GM21825 (cell line): Measurements from ENCODE around the gene PITPNM3.
A peak's percentile ranks its signal among the peaks of the same experiment; 100 is the strongest.
"Not testable (repeated sequence)": the region's sequence is repeated elsewhere in the genome, so short reads cannot be mapped to it uniquely, and the experiment has no call there.

Experiments
- ATAC-seq: cut with Tn5 transposase; IDR thresholded peaks from one replicate; pipeline ENCODE4 v1.9.1; 2021; ENCODE audit warnings: mild to moderate bottlenecking, moderate library complexity; ENCODE audit not compliant: unreplicated experiment

The PITPNM3 gene

DNA sequence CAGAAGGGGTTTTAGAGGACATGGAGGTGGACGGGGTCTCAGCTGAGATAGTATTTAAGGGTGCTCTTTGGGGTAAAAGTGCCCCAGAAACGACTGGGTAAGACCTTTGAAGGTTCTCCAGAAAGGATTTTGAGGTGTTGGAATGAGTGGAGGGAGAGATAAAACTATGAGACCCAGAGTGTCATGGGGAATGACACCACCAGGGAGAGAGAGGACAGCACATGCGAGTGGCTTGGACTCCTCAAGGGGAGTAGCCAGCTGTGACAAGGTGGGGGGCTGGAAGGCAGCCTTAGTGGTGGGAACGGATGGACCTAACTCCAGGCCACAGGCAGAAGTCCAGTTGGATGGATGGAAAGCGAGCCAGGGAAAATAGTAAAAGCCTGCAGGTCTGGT is 19.2 kb upstream of the PITPNM3 start:
- ATAC-seq, result no peak

DNA sequence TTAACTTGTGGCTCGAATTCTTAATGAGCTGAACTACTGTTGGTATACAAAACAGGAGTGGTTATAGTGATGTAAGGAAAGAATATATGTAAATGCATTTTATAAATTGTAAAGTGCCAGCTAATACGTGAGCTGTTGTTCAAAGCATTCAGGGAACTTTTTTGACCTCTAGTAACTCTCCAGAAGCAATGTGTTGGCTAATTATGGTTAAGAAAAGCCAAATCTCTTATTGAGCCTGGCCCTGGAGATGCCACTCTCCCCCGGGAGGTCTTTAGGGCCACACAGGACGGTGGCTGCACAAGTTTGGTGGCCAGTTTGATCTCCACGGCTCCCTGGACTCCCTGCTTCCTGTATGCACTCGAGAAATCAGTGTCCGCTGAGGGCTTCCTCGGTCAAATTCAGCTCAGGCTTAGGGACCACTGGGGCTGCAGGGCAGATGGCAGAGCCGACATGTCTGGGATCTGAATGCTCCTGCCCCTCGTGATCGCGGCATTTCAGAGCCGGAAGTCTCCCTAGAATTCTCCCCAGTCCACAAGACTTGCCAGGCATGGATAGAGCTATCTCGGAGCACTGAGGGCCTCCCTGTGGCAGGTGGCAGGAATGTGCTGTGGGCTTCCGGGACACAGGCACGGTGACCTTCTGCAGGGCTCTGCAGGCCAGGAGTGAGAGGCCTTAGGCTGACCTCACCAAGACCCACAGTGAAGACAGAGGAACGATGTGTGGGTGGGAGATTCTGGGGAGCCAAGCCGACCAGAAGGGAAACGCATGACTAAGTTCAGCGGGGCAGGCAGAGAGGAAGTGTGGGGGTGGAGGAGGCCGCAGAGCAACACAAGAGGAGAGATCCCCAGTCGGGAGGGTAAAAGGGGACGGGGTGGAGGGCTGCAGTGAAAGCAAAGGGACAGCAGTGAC is 18.6 kb upstream of the PITPNM3 start:
- peak; percentile 57 for ATAC-seq

DNA sequence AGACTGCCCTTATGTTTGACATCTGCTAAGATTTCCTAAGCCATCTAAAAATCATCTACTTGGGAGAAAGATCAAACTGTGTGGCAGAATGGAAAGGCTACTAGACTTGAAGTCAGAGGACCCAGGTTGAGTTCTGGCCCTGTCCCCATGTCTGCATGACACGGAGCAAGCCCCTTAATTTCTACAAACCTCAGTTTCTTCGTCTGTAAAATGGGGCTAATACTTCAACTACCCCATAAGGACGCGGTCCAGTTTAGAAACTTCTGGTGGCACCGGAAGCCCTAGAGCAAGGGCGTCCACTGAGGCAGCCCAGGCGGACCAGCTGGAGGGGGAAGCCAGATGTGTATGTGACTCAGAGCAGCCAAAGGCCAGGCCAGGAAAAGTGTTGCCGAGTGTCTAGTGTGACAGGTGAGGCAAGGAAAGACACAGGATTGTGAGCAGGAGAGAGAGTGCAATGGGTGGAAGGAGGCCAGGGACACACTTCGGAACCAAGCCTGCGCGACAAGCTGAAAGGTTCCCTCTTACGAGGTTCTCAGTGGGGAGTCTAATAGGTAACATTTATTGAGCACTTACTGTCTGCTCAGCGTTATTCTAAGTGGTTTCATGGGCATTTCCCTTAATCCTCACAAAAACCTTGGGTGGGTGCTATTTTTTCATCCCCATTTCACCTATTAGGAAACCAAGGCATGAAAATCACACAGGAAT is 17.8 kb upstream of the PITPNM3 start:
- no peak for ATAC-seq

DNA sequence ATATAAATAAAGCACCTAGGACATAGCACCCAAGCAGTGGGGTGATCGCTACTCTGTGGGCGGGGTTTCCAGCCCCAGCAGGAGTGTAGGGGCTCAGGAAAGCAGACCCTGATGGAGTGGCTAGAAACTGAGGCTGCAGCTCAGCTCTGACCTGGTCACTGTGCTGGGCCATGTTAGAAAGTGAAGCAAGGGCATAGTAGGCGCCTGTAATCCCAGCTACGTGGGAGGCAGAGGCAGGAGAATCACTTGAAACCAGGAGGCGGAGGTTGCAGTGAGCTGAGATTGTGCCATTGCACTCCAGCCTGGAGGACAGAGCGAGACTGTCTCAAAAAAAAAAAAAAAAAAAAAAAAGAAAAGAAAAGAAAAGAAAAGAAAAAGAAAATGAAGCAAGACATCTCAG is 17.1 kb upstream of the PITPNM3 start:
- ATAC-seq, result not testable (repeated sequence)

DNA sequence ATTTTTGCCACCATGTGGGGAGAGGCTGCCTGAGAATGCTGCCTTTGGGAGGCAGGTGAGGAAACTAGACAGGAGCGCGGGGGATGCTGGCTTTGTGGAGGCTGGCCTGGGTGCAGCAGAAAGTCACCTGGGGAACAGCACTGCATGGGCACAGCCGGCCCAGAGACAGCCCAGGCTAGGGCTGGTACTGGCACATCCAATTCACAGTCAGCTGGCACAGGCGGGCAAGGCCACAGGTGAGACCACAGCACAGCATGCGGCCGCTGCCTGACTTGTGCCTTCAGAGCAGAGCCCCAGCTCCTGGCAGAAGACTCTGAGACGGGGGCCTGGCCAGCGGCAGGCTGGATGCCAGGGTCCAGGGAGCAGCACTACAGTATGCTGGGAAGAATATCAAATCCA is 16.6 kb upstream of the PITPNM3 start:
- no peak for ATAC-seq

DNA sequence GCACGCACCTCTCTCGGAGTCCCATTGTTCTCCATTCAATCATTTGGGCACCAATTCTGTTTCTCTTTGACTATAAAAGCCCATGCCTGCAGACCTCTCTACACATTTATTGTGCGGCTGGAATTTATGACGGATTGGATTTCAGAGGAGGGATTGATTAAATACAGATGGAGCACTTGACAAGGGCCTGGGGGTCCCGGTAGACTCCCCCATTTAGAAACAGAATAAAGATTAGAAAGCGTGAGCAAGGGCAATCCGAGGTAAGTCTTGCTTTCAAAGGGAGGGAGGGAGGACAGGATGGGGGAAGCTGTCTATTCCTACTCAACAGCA is 15.1 kb upstream of the PITPNM3 start:
- ATAC-seq, result no peak

DNA sequence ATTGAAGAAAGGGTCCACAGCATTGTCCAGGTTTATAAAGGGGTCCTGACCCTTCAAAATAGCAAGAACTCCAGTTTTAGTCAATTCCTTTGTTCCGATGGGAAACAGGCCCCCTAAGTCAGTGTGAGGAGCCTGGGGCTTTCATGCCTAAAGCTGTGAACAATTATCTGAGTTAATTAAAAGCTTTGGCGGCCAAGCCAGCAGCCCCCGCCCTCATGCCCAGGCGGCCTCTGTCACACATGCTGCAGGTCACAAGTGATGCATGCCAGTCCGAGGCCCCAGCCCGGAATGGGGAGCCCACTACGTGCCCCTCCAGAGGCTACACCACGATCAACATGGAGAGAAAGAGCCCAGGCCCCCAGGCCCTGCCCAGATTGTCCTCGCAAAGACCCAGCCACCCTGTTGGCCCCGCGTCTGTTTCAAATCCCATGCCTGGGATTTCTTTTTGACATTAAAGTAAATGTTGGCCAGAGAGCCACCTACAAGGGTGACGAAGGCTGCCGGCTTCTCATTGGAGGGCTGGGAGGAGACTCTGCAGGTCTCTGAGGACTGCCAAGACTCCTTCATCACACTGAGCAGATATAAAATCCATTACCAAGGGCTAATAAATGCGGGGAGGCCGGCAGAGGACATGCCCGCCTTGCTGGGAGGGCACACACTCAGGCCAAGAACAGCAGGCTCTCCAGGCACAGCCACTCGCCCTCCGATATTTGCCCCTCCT is 14.5 kb upstream of the PITPNM3 start:
- ATAC-seq, result no peak

DNA sequence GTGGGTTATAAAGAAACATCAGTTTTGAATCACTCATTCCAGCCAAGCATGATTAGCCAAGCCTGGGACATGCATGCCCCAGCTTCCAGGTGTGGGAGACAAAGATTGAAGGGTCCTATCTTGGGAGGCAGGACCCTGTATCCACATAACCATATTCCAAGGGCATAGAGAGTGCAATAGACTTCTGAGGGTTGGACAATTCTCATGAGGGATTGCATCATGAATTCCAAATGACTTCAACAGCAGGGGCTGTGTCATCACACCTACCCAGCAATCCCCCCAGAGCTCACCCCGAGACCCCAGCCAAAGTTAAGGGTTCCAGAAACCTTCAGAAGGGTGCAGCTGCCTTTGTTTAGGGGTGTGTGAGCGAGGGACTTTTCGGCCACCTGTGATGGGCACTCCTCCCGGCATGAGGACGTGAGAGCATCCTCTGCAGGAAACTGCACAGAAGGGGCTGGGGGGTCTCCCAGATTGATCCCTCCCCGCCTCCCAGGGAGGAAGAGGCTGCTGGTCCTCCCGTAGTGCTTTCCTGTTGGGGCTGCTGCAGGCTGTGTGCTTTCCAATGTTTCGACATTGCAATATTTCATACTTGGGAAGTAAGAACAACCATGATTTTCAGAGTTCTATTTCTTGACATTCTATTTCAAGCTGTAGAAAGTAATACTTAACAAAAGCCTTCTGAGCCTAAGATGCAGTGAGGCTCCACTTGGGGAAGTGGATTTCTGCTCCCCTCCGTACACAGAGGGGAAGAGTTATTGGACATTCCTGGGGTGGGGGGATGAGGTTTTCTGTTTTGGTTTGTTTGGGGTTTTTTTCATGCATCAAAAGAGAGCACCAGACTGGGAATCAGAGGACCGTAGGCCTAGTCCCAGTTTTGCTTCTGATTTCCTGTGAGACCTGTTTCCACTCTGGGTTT is 13.3 kb upstream of the PITPNM3 start:
- ATAC-seq, result no peak

DNA sequence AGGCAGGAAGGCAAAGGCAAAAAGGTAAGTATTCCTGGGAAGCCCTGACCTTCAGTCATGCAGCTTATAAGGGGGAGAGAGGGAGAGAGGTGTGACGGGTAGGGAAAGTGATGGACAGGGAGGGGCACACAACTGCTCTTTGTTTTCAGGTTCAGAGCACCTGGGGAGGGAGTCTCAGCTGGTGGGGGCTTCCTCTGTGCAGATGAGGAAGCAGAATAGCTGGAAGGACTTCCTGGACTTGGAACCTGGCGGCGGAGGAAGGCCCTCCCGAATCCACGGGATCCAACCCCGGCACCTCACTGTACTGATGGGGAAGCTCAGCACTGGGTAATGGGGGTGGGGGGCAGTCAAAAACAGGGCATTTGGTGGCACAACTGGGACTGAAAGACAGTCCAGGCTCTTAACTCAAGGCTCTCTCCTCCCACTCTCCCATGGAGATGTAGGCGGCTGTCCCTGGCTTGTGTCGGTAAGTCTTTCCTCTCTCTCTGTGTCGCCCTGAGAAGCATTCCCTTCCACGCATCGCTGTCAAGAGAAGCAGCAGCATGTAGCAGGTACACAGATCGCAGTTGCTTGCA is 11.9 kb upstream of the PITPNM3 start:
- ATAC-seq, result no peak

DNA sequence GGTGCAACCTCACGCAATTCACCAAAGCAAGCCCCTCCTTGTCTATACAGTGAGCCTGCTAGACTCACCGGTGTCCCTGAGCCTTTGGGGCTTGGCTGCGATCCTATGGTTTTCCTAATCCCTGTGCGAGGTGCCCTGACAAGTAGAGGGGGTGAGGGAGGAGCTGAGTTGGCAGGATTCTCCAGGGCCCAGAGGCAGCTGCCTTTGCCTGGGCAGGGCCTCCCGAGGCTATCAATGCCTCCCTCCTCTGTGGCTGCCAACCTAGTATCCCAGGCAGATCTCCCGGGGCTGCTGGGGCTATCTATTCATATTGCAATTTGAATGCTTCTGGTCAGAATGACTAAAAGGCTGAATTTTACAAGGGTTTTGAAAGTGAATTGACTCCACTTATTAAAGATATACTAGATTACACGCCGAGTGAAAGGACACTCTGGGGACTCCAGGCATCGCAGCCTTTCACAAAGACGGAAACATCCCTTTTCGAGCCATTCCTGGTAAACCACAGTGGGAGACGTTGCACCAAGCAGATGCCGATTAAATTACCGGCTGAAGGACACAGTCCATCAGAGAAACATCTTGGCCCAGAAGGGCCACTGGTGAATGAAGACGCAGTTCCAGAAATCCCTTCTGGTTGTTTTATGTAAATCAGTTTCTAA is 11.3 kb upstream of the PITPNM3 start:
- no peak for ATAC-seq

DNA sequence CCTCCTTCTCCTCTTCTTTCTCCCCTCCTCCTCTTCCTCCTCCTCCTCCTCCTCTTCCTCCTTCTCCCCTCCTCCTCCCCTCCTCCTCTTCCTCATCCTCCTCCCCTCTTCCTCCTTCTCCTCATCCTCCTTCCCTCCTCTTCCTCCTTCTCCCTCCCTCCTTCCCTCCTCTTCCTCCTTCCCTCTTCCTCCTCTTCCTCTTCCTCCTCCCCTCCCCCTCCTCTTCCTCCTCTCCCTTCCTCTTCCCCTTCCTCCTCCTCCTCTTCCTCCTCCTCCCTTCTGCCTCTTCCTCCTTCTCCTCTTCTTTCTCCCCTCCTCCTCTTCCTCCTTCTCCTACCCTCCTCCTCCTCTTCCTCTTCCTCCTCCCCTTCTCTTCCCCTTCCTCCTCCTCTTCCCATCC is 5.1 kb upstream of the PITPNM3 start:
- no peak for ATAC-seq

DNA sequence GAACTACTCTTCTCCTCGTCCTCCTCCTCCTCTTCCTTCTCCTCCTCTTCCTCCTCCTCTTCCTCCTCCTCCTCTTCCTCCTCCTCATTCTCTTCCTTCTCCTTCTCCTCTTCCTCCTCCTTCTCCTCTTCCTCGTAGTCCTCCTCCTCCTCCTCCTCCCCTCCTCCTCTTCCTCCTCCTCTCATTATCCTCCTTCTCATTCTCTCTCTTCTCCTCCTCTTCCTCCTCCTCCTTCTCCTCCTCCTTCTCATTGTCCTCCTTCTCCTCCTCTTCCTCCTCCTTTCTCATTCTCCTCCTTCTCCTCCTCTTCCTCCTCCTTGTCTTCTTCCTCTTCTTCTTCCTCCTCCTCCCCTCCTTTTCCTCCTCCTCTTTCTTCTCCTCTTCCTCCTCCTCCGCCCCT is 4.1 kb upstream of the PITPNM3 start:
- no peak for ATAC-seq

DNA sequence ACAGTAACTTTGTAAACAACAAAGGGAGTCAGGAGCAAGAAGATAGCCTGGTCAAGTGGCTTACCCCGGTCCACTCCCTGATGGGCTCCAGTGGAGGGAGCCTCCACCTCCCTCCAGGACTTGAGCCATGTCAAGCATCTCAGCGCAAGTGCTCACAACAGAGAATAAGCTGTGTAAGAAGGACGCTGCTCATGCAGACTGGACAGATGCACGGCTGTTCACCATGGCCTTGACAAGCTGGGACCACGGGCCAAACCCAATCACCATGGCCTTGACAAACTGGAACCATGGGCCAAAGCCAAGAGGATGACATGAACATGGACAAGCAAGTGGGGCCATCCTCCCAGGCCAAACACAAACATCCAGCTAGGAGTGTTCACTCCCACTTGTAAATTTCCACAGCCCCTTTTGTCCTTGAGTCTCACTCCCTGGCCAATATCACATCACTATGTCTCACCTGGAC is 3.4 kb upstream of the PITPNM3 start:
- ATAC-seq, result no peak

DNA sequence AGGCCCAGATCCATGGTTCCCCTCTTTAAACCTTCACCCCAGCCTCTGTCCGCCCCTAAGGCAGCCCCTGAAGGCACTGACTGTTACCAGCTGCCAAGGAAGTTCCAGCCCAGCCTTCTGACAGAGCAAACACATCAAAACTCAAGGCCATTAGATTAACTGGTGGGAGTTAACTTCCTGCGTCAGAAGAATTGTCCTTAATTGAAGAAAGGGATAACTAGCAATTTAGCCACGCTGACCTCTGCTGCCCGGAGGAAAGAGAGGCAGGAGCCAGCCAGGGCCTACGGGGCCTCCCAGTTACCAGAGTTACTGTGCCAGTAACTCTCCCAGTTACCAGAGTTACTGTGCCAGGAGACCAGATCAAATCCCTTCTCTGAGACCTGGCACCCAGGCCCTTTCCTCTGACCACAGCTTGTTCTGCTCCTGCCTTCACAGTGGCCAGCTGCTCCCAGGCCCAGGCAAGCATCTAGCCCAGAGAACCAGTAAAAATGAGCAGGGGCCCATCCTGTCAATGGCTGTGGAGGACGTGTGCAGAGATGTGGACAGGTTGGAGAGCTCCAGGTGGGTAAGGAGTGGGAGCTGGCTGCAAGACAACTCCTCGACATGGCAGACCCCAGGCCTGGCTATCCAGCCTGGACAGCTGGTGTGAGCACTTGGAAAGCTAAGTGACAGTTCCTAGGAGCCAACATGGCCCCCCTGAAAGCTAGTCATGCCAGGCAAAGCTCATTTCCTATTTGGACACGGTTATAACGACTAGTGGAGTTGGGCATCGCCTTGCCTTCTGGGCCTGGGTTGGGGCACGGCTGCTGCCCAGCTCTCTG is 2.8 kb upstream of the PITPNM3 start:
- no peak for ATAC-seq

DNA sequence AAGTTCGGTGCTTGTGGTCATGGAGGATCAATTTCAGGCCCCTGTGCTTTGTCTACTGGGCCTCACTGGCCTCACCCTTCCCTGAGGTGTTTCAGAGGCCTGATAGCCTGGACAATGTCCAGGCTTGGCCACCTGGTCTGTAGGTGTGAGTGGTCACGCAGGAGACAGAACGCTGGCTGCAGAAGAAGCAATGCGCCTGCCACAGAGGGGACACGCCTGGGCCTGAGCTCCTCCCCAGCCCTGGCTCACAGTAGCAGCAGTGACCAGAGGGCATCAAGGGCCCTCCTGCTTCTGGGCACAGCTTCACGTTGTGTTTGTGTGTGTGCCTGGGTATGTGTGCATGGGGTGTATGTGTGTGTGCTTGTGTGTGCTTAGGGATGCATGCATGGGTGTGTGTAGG is 1.9 kb upstream of the PITPNM3 start:
- ATAC-seq, result no peak

DNA sequence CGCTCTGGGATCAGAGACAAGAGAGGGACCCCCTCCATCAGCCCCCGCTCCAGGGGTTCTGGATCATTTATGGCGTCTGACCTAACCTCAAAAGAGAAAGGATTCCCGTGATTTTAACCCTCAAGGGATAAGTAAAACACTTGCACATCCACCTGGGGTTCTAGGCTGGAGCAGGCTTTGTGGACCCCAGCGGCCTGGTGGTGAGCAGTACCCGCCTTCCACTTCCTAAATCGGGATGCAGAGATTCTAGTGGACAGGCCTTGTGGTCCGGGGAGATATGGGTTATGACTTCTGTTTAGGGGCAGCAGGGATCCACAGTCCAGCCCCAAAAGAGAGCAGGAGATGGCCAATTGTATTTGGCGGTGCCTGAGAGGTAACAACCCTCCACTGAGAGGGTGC is 684 bp upstream of the PITPNM3 start:
- no peak for ATAC-seq

DNA sequence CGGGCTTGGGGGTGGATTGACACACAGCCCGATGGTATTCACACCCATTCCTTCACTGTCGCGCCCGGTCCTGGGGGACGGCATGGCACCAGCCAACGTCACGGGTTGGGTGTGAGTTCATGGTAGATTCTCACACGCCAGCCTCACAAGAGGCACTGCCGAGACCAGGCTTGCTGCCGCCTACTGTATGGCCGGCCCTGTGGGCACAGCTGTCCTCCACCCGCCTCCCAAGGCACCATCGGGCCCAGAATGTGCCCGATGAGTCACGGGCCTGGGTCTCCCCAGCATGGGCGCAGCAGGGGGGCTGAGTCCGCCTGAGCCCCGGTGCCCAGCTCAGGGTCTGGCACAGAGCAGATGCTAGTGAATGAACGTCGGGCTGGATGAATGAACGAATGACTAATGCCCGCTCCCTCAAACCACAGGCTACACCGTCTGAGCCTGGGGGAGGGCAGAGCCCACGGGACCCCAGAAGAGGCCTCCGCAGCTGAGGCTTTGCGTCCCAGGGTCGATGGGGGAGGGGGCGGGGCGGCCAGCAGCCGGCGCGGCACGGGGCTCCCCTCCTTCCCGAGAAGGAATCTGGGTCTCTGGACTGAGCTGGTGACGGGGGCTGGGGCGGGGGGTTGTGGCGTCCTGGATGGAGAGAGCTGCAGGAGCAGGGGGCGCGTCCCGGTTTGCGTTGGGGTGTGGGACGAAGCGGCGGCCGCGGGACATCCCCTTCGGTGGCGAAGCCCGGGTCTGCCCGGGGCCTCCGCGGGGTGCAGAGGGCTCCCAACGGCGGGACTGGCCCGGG is 829 bp downstream of the PITPNM3 start:
- no peak for ATAC-seq

DNA sequence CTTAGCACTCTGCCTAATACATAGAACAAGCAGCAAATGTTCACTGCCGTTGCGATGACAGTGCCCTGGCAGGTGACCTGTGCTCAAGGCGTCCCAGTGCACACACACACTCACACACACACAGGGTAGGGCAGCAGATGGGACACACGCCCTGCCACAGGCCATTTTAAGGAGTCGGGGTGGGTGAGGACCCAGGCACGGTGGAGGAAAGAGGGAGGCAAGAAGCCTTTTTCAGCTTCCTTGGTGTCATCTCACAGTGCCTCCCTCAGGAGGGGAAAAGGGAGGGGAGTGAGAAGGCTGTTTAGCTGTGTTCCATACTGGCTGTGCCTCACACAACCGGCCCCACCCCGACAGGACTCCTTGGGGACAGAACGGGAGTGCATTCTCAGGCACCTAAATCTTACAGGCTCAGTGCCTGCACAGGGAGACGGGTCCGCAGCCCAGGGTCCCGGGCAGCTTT is 1.5 kb downstream of the PITPNM3 start:
- ATAC-seq, result no peak
